CD4-positive, alpha-beta T cell treated with Interleukin-6 at 100 ng/mL for 8 hours (primary cell): Measurements from ENCODE around the gene LIN9.
"Not testable (repeated sequence)": the region's sequence is repeated elsewhere in the genome, so short reads cannot be mapped to it uniquely, and the experiment has no call there.

Experiments
- DNase-seq: peaks from one replicate; pipeline ENCODE4 v3.0.0-alpha.2; 2020; ENCODE audit warnings: mixed read lengths, low spot score

Gene LIN9

DNA sequence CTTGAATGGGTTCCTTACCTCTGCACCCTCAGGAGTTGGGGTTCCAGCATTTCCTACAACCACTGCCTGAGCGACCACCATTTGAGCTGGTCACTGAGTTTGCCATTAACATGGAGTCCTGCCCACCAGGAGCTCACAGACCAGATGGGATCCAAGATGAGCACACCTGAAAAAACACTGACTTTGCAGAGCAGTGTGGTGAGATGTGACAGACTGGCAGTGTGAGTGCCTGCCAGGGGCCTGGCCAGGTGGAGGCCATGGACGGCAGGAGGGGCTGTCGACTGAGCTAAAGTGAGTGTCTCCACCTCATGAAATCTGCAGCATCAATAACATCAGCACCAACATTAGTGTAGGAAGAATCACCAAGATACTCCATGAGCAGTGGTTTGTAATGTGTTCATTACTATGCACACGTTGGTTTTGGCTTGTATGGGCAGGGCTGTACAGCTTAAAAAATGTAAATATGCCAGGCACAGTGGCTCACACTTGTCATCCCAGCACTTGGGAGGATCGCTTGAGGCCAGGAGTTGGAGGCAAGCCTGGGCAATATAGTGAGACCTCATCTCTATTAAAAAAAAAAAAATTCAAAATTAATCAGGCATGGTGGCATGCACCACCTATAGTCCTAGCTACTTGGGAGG lies 97.7 kb downstream of the LIN9 start:
- DNase-seq: no peak

DNA sequence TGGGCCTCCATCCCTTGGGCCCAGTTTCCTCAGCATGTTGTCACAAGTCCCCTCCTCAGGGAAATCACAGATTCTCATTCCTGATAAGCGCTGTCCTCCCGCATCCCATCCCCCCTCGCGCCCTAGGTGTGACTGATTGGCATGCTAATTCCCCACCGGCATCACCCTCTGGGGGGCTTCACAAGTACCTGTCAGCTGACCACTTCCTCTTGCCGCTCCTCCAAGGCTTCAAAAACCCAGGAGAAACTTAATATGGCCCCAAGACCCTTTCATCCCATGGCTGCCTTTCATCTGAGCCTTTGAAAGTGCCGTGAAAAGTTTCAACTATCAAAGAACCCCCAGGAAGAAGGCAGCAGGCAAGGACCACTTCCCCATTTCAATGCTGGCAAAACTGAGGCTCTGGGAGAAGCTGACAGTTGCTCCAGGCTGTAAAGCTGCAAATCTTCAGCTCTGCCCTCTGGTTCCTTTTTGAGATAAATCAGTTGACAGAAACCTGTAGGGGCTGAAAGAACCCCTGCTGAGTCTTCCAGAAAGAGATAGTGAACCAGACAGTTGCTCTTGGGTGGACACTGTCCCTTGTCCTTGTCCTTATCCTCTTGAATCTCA lies 98.3 kb downstream of the LIN9 start:
- no peak for DNase-seq

DNA sequence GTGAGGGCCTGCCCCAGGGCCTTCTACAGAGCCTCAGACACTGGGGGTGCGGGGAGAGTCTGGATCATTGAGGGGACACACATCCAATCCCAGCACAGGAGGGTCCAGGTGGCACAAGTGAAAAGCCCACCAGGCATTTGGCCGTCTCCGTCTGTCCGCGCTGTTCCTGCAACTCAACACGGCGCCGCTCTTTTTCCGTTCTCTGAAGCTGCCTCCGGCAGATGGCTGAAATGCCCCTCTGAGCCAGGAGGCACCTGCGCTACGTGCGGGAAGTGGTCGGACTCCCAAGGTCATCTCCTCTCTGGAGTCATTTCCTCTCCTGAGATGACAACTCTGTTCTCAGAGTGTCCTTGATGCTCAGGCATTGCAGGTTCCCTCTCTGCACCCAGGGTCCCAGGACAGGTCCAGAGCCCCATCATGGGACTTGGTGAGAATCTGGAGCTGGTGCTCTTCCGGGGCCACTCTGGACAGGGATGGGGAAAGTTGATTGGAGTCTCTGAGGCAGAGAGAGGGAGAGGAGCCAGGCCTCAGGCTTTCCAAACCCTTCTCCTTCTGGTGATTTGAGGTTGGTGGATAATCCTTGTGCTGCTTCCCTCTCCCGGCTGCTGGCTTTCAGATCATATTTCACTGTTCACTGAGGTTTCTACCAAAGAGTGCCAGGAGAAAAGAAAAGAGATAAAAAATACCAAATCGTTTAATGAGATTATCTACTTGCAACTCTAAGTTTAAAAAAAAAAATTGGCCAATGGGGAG lies 99.5 kb downstream of the LIN9 start:
- DNase-seq: no peak

DNA sequence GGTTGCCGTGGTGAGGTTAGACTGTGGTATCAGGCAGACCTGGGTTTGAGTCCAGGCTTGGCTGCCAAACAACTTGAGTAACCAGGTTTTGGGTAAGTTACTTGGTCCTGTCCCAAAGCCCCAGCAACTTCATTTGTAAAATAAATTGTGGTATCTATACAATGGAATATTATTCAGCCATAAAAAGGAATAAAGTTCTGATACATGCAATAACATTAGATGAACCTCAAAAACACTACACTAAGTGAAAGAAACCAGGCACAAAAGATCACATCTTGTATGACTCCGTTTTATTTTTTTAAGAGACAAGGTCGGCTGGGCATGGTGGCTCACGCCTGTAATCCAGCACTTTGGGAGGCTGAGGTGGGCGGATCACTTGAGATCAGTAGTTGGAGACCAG lies 101.9 kb downstream of the LIN9 start:
- DNase-seq: no peak

DNA sequence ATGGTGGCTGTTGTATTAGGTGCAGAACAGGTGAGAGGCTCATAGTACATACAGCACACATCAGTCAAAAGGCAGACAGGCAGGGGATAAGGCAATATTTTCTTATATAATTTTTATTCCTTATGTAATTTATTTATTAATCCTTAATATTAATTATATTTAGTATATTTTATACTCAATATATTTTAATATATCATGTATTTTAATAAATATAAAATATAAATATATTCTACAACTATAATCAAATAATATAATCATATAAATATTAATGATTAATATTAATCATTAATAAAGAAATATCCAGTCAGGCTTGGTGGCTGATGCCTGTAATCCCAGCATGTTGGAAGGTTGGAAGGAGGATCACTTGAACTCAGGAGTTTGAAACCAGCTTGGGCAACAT lies 104.8 kb downstream of the LIN9 start:
- DNase-seq: no peak

DNA sequence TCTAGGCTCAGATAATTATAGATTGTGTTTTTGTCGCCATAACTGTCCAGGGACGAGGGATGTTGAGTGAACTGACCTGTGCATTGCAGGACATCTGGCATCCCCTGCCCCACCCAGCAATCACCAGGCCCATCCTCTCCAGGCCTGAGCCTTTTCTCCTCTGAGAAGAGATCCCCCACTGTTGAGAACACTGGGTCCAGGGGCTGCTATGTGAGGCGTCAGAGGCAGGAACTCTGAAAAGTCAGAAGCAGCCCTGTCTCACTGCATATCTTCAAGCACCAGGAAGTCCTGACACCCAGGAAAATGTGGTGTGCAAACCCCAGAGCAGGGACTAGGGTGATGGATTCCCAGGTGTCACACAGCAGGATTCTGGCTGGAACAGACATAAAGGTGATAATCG lies 105.3 kb downstream of the LIN9 start:
- DNase-seq: no peak

DNA sequence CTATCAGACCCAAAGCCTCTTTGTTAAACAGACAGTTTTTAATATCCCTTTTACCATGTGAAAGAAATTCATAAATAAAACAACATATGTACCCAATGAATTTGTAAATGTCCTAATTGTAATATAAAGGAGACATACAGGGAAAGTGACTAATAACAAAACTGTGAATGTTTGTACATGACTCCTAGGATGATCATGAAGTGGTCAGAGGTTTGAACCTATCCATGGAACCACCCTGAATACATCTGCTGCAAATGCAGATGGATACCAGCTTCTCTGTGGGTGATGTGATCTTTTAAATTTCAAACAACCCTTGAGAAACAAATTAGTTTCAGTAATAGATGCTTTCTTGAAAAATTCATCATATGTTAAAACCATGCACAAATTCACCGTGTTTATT lies 105.7 kb downstream of the LIN9 start:
- no peak for DNase-seq

DNA sequence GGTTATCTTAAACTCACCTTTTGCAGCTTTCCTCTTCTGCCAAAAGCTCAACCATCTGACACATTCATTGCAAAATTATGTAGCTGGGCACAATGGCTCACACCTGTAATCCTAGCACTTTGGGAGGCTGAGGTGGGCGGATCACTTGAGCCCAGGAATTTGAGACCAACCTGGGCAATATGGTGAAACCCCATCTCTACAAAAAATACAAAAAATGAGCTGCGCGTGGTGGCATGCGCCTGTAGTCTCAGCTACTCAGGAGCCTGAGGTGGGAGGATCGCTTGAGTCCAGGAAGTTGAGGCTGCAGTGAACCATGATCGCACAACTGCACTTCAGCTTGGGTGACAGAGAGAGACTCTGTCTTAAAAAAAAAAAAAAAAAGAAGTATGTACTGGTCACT lies 106.3 kb downstream of the LIN9 start:
- DNase-seq: not testable (repeated sequence)

DNA sequence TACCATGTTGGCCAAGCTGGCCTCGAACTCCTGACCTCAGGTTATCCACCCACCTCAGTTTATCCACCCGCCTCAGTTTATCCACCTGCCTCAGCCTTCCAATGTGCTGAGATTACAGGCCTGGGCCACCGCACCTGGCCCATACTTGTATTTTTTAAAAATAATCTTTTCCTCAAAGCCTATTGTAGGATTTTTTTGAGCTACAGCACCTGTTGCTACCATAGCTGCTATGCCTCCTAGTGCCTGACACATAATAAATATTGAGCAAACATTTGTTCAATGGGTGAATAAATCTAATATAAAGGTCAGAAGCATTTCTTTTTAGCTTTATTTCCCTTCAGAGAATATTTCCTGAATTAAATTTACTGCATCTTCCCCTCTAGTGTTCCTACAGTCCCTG lies 106.7 kb downstream of the LIN9 start:
- DNase-seq: no peak

DNA sequence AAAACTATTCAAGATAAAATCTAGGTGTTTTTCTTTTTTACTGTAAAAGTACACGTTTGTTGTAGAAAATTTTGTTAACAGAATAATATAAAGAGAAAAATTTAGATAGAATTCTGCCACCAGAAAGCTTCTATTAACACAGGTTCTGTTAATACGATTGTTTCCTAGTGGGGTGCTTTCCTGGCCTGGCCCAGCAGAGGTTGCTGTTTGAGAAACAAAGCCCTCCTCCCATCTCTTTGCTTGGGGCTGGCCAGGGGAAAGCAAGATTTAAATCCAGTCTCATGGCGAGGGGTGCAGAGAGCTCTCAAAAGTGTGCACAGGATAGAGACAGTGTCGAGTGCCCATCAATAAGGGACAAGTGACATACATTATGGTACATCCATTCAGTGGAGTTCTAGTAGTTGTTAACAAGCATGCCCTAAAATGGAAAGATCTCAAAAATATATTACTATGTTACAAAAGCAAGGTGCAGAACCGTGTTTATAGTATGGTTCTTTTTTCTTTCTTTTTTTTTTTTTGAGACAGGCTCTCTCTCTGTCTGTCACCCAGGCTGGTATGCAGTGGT lies 107.9 kb downstream of the LIN9 start:
- DNase-seq: no peak

DNA sequence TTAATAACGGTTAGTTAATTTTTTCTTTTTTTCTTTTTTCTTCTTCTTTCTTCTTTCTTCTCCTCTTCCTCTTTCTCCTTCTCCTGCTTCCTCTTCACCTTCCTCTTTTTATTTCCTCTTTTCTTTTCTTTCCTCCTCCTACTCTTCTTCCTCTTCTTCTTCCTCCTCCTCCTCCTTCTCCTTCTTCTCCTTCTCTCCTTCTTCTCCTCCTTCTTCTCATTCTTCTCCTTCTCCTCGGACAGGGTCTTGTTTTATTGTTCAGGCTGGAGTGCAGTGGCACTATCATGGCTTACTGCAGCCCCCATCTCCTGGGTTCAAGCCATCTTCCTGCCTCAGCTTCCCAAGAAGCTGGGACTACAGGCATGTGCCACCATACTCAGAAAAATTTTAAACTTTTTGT lies 109.0 kb downstream of the LIN9 start:
- no peak for DNase-seq

DNA sequence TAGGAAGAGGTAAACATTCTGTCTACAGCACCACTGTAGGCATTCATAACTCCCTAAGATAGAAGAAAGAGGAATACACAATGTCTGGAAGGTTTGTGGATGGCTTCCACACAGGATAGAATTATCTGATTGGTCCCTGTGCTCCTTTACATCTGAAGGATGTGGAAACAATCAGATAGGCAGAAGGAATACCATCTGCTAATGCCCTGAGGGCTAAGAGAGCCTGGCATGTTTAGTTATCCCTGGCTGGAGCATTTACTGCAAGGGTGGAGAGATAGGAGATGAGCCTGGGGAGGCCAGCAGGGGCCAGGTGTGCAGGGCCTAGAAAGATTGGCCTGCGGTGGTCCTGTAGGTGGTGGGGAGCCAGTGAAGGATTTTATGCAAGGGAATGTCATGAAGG lies 113.8 kb downstream of the LIN9 start:
- DNase-seq: no peak

DNA sequence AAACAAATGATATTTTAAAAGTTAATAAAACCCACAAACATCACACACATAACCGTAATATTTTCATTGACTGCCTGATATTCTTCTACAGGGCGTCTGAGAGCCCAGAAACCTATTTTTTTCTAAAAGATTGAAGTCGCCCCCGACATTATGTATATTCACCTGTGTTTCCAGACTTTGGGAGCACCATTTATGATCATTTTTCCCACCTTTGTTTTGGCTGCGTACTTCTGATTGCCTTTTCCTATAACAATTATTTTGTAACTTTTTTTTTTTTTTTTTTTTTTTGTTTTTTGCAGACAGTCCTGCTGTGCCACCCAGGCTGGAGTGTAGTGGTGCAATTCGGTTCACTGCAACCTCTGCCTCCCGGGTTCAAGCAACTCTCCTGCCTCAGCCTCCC lies 121.6 kb downstream of the LIN9 start:
- no peak for DNase-seq

DNA sequence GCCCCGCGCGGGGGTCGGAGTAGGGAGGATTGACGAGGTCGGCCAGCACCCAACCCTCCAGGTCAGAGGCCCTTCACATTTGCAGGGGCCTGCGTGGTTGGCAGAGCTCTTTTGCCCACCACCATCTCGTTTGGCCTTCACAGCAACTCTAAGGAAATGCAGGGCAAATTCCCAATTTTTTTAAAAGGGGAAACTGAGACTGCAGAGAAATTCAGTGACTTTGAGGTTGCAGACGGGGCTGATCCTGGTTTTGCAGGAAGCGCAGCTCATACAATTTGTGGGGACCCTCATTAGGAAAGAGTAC lies 122.0 kb downstream of the LIN9 start:
- no peak for DNase-seq

DNA sequence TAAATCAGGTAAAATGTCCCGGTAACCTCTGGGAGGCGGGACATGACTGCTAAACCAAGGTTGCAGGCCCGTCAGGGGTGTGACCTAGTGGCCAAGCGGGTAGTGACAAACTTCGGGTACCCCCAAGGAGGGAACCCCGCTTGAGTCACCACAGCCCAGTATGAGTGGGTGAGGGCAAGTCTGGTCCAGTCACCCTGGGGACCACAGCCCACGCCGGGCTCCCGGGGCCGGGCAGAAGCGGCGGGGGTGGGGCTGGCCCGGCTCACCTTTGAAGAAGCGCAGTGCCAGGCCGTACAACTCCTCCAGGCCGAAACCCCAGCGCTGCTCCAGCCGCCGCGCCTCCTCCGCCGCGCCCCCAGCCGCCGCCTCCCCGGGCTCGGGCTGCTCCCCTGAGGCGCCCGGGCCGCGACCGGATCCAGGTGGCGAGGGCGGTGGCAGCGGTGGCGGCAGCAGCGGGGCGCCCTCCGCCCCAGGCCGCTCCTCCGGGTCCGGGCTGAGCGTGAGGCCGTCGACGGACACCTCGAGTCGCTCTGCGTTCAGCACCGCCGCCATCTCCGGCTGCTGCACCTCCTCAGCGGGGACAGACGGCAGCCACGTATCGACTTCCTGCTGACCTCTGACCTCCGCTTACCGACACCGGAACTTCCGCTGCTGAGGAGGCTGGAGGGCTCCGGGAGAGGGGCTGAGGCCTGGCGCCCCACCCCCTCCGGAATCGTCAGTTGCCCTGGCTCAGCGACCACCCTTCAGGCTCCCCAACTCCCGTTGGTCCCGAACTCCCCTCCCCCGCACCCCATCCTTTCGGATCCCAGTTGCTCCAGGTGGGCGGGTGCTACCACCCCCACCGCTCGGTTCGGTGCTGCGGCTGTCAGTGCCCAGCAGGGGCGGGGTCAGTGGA lies 122.6 kb downstream of the LIN9 start, which contains the start of gene ACBD3:
Gene ACBD3, minus strand, starts transcription at position 618 of the 895 bp plus-strand sequence. Its CDS starts 66 bp downstream, at position 552.
- peak; percentile 81 for DNase-seq

DNA sequence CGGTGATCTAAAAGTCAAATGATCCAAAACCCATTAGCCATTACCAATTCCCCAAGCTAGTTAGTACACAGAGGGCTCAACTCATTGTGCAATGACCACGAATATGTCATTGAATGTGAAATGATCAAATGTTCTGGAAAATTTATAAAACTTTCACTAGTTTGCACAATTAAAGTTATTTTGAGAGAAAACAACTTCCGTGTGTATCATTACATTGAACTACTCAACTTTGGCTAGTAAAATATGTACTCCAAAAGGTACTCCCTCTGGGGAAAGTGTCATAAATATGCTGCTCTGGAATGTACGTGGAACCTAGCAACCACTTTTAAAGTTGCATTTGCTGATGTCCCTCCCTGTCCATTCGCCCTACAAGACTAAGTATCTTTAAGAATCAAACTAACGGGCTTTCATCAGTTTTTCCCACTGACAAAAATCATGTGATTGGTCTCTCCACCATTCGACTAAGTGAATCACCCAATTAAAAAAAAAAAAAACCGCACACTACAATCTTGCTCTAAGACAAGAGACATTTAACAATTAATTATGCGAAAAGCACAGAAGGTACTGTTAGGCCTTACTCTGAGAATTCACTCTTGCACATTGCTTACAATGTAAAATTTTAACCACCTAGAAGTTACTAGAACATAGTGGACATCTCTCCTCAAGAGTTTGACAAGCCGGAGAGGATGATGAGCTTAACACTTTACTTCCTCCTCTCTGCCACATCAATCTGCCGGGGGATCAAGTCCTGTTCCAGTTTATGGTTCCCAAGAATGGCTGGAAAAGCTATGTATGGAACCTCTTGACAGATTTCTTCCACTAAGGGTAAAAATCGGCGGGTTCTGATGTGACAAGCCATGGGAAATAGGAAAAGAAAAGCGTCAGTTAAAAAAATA lies 123.6 kb downstream of the LIN9 start:
- DNase-seq: no peak

DNA sequence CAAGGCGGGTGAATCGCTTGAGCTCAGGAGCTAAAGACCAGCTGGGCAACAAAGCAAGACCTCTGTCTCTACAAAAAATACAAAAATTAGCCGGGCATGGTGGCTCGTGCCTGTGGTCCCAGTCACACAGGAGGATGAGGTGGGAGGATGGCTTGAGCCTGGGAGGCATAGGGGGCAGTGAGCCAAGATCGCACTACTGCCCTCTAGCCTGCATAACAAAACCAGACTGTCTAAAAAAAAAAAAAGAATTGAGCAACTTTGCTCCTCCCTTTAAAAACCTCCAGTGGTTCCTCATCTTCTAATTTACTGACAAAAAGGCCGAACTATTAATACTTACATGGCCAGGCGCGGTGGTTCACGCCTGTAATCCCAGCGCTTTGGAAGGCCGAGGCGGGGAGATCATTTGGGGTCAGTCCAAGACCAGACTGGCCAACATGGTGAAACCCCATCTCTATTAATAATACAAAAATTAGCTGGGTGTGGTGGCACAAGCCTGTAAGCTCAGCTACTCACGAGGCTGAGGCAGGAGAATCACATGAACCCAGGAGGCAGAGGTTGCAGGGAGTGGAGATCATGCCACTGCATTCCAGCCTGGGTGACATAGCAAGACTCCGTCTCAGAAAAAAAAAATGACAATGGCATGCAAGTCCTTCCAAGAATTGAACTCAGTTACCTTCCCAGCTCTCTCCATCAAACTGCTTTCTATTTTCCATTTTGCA lies 126.8 kb downstream of the LIN9 start:
- DNase-seq: no peak
